ENCODE data around the gene LHFPL3.

GRCh38 chr7:104341546-104341945, 13.1 kb downstream of the LHFPL3 start:
- no peak for TF ChIP-seq CTCF (IDR thresholded peaks at IDR 0.05)
- no peak for TF ChIP-seq POLR2A (IDR thresholded peaks at IDR 0.05)

All from esophagus squamous epithelium (tissue), 4 donors.